Activated CD4-positive, CD25-positive, alpha-beta regulatory T cell treated with anti-CD3 and anti-CD28 coated beads, Interleukin-2, amount 50 U/mL, for 24 hours (primary cell): ENCODE measurements around the gene FDXR.

ENCODE experiments used
- ATAC-seq, 2 donors: fragments of 150-1000 bp; cut with Tn5 transposase; one replicate each; pipeline ENCODE4 v1.10.0; 2021; ENCODE audit warnings: mild to moderate bottlenecking in 1 of 2, moderate library complexity in 1 of 2

The FDXR gene

GRCh38 chr17:74831444-74832146, 41.2 kb downstream of the FDXR start:
- no peak for ATAC-seq

DNA sequence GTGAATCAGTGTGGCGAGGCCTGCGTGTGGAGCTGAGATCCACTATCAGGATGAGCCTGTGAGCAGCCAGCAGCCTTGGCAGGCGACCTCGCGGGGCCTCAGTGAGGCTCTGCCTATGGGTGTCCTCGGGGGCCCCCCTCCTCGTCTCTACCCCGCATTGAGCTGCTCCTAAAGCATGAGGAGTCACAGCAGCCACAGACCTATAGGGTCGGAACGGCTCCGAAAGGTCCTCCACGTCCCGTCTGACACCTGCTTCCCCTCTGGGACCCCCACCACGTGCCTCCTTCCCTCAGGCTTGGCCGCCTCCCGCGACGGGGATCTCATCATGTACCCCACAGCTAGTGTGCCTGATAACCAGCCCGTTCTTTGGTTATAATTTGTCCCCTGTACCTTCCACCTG, 41.9 kb downstream of the FDXR start:
- ATAC-seq = no peak

GRCh38 chr17:74827800-74828199, 45.0 kb downstream of the FDXR start:
- no peak for ATAC-seq

- ATAC-seq = no peak
These were observed 46.7 kb downstream of the FDXR start for GRCh38 chr17:74825952-74826719.

DNA sequence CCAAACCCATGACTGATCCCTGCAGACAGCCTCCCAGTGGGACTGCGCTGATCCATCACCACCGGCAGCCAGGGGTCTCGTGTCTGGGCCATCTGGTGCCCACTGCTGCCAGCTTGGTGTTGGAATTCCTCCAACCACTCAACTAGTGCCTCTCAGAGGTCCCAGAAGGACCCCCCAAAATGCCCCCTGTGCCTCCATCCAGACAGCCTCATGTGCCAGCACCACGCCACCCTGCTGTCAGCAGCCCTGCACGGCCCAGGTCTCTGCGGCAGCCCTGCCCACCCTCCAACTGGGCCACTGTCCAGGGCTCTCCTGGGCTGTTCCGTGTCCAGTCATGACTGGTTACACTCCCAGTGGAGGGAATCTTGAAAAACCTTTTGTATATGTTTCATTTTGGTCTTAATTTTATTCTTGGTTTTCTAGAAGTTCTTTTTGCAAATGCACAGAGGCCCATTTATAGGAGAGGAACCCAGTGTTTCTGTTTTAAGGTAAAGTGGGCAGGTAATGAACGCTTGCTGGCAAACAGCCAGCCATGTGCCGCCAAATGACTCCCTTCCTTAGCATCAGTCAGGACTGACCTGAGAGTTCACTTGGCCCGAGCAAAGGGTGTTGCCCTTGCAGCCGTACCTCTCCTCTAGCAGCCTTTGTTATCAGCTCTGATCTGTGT, 47.7 kb downstream of the FDXR start:
- no peak for ATAC-seq

- ATAC-seq = no peak
These were observed 49.8 kb downstream of the FDXR start for GRCh38 chr17:74822939-74823367.

DNA sequence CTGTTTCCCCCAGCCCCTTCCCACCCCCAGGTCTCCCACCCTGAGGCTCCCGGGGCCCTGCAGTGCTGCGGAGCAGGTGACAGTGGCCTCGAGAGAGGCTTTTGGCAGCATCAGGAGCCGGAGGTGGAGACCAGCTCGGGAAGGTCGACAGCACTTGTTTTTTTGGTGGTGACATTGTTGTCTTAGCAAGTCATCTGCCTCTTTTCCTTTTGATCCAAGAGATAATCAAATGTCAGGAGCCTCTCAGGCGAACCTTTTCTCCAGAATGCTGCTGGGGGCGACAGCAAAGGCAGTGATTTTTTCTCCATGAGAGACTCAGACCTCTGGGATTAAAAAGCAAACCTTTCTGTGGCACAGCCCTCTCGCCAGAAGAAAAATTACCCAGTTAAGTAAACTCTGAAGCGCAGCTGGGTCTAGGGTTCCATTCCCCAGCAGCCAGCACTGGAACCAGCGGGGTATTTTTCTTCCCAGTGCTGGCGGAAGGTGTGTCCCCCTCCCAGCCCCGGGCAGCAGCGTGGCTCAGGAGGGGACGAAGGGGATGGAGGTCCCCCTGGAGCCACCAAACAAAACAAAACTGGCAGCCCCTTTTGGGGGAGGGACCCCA, 50.4 kb downstream of the FDXR start:
- no peak for ATAC-seq

GRCh38 chr17:74821655-74822334, 51.0 kb downstream of the FDXR start:
- no peak for ATAC-seq

DNA sequence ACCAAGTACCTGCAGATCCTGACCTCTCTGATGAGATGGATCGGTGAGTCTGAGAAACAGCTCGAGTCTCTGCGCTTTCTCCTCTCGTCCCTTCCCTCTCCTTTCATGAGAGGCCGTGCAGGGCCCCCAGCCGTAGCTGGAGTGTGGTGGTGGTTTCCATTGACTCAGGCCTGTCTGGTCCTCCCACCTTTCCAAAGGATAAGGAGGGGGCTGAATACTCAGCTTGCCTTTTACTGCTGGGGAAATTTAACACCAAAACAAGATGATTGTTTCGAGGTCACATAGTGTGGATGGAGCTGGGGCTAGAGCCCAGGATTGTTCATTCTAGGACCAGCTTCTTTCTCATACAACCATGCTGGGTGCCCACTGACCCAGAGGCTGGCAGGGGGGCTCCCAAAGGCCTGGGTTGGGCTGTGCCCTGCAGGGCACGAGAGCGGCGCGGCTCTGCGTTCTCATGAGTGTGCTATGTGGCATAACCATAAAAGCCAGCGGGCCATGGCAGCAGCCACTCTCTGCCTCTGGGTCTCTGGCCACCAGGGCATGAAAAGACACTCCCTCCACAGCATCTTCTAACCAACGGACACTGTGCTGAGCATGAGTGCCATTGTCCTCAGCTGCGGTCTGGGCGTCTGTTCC, 52.9 kb downstream of the FDXR start:
- ATAC-seq = no peak

- no peak for ATAC-seq
These were observed 54.4 kb downstream of the FDXR start for GRCh38 chr17:74818291-74818938.

- no peak for ATAC-seq
These were observed 55.7 kb downstream of the FDXR start for GRCh38 chr17:74816905-74817620.

DNA sequence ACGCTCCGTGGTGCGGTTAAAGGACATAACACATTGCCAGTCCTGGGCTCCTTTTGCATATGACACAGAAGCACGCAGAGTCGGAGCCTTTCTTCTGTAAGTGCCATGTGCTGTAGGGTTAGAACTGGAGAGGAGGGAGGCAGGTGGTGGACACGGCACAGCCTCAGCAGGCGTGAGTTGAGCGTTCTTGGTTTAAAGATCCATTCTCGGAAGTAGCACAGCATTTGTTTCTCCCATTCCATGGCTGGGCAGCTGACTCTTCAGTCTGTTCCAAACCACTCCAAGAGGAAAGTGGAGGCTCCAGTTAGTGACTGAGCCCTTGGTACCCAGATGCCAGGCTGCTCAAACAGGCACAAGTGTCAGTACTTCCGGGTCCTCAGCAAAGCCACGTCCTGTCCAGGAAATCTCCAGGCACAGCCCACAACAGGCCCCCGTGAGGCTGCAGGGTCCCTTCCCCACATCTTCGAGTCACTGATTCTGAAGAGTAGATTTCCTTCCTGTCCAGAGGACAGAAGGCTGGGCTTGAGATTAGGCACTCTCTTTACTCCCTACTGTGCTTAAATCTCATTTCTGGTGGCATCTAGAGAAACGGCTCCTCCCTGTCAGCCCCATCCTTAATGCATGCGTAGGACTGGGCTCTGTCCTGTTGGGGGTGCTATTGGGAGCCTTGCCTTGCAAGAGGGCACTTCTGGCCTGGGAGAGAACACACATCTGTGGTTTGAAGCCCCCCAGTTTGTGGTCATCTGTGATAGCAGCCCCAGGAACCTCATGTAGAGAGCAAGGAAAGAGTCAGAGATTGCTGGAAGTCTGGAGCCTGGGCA, 57.0 kb downstream of the FDXR start:
- no peak for ATAC-seq

GRCh38 chr17:74815067-74815466, 57.7 kb downstream of the FDXR start:
- no peak for ATAC-seq

DNA sequence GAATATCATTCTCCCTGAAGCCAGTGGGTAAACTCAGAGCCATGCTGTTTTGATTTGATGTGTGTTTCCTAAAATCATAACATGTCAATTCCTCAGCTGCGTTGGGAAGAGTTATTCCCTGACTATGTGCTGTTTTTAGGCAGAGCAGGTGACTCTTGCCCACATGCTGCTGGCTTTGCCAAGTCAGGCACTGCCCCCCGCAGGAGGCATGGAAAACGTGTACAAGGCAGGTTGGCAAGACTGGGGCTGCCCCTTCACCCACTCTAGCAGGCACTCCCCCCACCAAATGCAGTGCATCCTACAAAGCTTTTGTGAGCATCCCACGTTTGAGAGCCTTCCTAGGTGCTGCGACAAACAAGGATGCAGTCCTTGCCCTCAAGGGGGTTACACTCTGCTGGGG, 58.3 kb downstream of the FDXR start:
- ATAC-seq = no peak
